Medulla oblongata (tissue), 1 donor: ENCODE data around the gene PRTFDC1.
A peak's percentile ranks its signal among the peaks of the same experiment; 100 is the strongest.
"Not testable (repeated sequence)": the region's sequence is repeated elsewhere in the genome, so short reads cannot be mapped to it uniquely, and the experiment has no call there.

Experiments used
- DNase-seq: peaks from one replicate; pipeline ENCODE4 v3.0.0-alpha.2; 2015; ENCODE audit errors: extremely low spot score

Gene PRTFDC1

GRCh38 chr10:24965051-24965450, 12.6 kb upstream of the PRTFDC1 start:
- no peak for DNase-seq

GRCh38 chr10:24963521-24964041, 11.2 kb upstream of the PRTFDC1 start:
- no peak for DNase-seq

GRCh38 chr10:24962995-24963394, 10.6 kb upstream of the PRTFDC1 start:
- no peak for DNase-seq

- DNase-seq = no peak
These were observed 9.2 kb upstream of the PRTFDC1 start for GRCh38 chr10:24961582-24961981.

GRCh38 chr10:24959382-24959730, 7.0 kb upstream of the PRTFDC1 start:
- no peak for DNase-seq

- peak; percentile 94 for DNase-seq
These were observed 6.4 kb upstream of the PRTFDC1 start for GRCh38 chr10:24958721-24959381.

- DNase-seq = peak; percentile 60
These were observed 5.8 kb upstream of the PRTFDC1 start for GRCh38 chr10:24958091-24958720.

- DNase-seq = not testable (repeated sequence)
These were observed 5.2 kb upstream of the PRTFDC1 start for GRCh38 chr10:24957624-24958051.

GRCh38 chr10:24953675-24954074, 1.3 kb upstream of the PRTFDC1 start:
- no peak for DNase-seq

GRCh38 chr10:24952707-24953645, 570 bp upstream of the PRTFDC1 start:
- peak; percentile 58 for DNase-seq

- peak; percentile 61 for DNase-seq
These were observed 934 bp downstream of the PRTFDC1 start for GRCh38 chr10:24951201-24952142.

- no peak for DNase-seq
These were observed 2.0 kb downstream of the PRTFDC1 start for GRCh38 chr10:24950439-24950838.

GRCh38 chr10:24949616-24950015, 2.8 kb downstream of the PRTFDC1 start:
- no peak for DNase-seq

GRCh38 chr10:24947304-24948097, 4.9 kb downstream of the PRTFDC1 start:
- peak; percentile 90 for DNase-seq

GRCh38 chr10:24944512-24945255, 7.7 kb downstream of the PRTFDC1 start:
- no peak for DNase-seq

- no peak for DNase-seq
These were observed 13.9 kb downstream of the PRTFDC1 start for GRCh38 chr10:24938525-24938924.

- DNase-seq = no peak
These were observed 14.3 kb downstream of the PRTFDC1 start for GRCh38 chr10:24938076-24938475.

- DNase-seq = no peak
These were observed 16.7 kb downstream of the PRTFDC1 start for GRCh38 chr10:24935504-24936292.

GRCh38 chr10:24931236-24931635, 21.2 kb downstream of the PRTFDC1 start:
- no peak for DNase-seq
